ENCODE data around the gene CRTC2.

DNA sequence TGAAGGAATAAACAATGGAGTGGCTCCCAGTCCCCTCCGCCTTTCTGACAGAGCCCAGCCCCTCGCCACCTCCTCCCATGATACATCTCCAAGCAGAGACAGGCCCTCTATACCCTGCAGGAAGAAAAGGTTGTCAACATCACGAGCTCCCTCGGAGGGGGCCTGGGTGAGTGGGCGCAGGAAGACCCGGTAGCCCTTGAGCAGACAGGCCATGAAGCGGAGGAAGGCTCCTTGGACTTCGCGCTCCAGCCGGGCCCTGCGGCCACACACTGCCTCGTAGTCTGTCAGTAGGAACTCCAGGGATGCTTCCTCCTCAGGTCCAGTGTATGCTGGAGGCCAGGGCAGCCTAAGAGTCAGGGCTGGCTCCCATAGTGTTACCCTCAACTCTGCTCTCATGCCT, 18.9 kb downstream of the CRTC2 start:
- TF ChIP-seq, protein P1, sequence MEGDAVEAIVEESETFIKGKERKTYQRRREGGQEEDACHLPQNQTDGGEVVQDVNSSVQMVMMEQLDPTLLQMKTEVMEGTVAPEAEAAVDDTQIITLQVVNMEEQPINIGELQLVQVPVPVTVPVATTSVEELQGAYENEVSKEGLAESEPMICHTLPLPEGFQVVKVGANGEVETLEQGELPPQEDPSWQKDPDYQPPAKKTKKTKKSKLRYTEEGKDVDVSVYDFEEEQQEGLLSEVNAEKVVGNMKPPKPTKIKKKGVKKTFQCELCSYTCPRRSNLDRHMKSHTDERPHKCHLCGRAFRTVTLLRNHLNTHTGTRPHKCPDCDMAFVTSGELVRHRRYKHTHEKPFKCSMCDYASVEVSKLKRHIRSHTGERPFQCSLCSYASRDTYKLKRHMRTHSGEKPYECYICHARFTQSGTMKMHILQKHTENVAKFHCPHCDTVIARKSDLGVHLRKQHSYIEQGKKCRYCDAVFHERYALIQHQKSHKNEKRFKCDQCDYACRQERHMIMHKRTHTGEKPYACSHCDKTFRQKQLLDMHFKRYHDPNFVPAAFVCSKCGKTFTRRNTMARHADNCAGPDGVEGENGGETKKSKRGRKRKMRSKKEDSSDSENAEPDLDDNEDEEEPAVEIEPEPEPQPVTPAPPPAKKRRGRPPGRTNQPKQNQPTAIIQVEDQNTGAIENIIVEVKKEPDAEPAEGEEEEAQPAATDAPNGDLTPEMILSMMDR (IDR thresholded peaks at IDR 0.05), result no peak
- no peak for TF ChIP-seq POLR2A (IDR thresholded peaks at IDR 0.05)
